Trophoblast cell (in vitro differentiated cells and primary cell): Measurements from ENCODE around the gene PARPBP.

Experiments
- DNase-seq, 2 donors: peaks; one replicate each; pipeline ENCODE4 v3.0.0-alpha.2; 2016
- H2AFZ ChIP-seq: 2 replicates; pipeline ENCODE4 v1.6.1; 2013; ENCODE audit warnings: low read length, moderate library complexity, mild to moderate bottlenecking; ENCODE audit not compliant: insufficient read depth, poor library complexity
- H2AK5ac ChIP-seq: 2 replicates; pipeline ENCODE4 v1.6.1; 2013; ENCODE audit warnings: mild to moderate bottlenecking, low read length
- H2BK120ac ChIP-seq: 2 replicates; pipeline ENCODE4 v1.6.1; 2013; ENCODE audit warnings: low read length, mild to moderate bottlenecking, moderate library complexity; ENCODE audit not compliant: insufficient read depth, poor library complexity
- H2BK12ac ChIP-seq: 2 replicates; pipeline ENCODE4 v1.6.1; 2013; ENCODE audit warnings: mild to moderate bottlenecking, low read length, moderate library complexity
- H2BK5ac ChIP-seq: 2 replicates; pipeline ENCODE4 v1.6.1; 2013; ENCODE audit warnings: low read length, low read depth, moderate library complexity, mild to moderate bottlenecking; ENCODE audit not compliant: poor library complexity
- H3K14ac ChIP-seq: 2 replicates; pipeline ENCODE4 v1.6.1; 2013; ENCODE audit warnings: mild to moderate bottlenecking, low read length
- H3K18ac ChIP-seq: 2 replicates; pipeline ENCODE4 v1.6.1; 2013; ENCODE audit warnings: mild to moderate bottlenecking, low read length
- H3K23ac ChIP-seq: 2 replicates; pipeline ENCODE4 v1.6.1; 2013; ENCODE audit warnings: low read length
- H3K27ac ChIP-seq: 2 replicates; pipeline ENCODE4 v1.5.1; 2013; ENCODE audit warnings: low read depth, mild to moderate bottlenecking, inconsistent platforms, low read length, moderate library complexity
- H3K27me3 ChIP-seq: 2 replicates; pipeline ENCODE4 v1.6.1; 2013; ENCODE audit warnings: inconsistent platforms, mild to moderate bottlenecking, low read length, moderate library complexity; ENCODE audit not compliant: insufficient read depth
- H3K36me3 ChIP-seq, 2 experiments: 1 replicate in 1 of 2; 2 replicates in 1 of 2; pipeline ENCODE4 v1.6.1; 2013; ENCODE audit warnings: low read length in 2 of 2, mild to moderate bottlenecking in 2 of 2, moderate library complexity in 1 of 2; ENCODE audit not compliant: insufficient read depth in 2 of 2, control insufficient read depth in 1 of 2
- H3K4ac ChIP-seq: 2 replicates; pipeline ENCODE4 v1.6.1; 2013; ENCODE audit warnings: low read depth, mild to moderate bottlenecking, low read length, moderate library complexity
- H3K4me1 ChIP-seq, 2 experiments: 1 replicate in 1 of 2; 2 replicates in 1 of 2; pipeline ENCODE4 v1.6.1; 2013; ENCODE audit warnings: low read length in 2 of 2, mild to moderate bottlenecking in 2 of 2, moderate library complexity in 1 of 2; ENCODE audit not compliant: insufficient read depth in 2 of 2, control insufficient read depth in 1 of 2
- H3K4me2 ChIP-seq: 2 replicates; pipeline ENCODE4 v1.6.1; 2013; ENCODE audit warnings: inconsistent platforms, mild to moderate bottlenecking, low read length, moderate library complexity
- H3K4me3 ChIP-seq: 2 replicates; pipeline ENCODE4 v1.5.1; 2013; ENCODE audit warnings: mild to moderate bottlenecking, low read depth, low read length, inconsistent platforms
- H3K79me1 ChIP-seq: one replicate; pipeline ENCODE4 v1.6.1; 2013; ENCODE audit warnings: low read length
- H3K79me2 ChIP-seq: 2 replicates; pipeline ENCODE4 v1.6.1; 2013; ENCODE audit warnings: low read length, mild to moderate bottlenecking; ENCODE audit not compliant: control insufficient read depth, insufficient read depth, poor library complexity
- H3K9ac ChIP-seq: 2 replicates; pipeline ENCODE4 v1.6.1; 2013; ENCODE audit warnings: mild to moderate bottlenecking, low read length
- H3K9me3 ChIP-seq: 2 replicates; pipeline ENCODE4 v1.6.1; 2013; ENCODE audit warnings: low read depth, mild to moderate bottlenecking, control low read depth, inconsistent platforms, low read length; ENCODE audit not compliant: insufficient read depth
- H4K12ac ChIP-seq: 2 replicates; pipeline ENCODE4 v1.6.1; 2013; ENCODE audit warnings: low read depth, mild to moderate bottlenecking, low read length, moderate library complexity
- H4K8ac ChIP-seq: 2 replicates; pipeline ENCODE4 v1.6.1; 2013; ENCODE audit warnings: low read depth, mild to moderate bottlenecking, low read length, moderate library complexity
- H4K91ac ChIP-seq: one replicate; pipeline ENCODE4 v1.6.1; 2013; ENCODE audit warnings: low read depth, mild to moderate bottlenecking, low read length, moderate library complexity
- WGBS: extraction: QIAGEN DNeasy Blood & Tissue Kit; methylation state at CpG from one replicate; pipeline ENCODE4 v1.1.7; 2013; ENCODE audit warnings: missing lambda C conversion rate; ENCODE audit not compliant: insufficient read length, insufficient coverage; ENCODE audit errors: extremely low coverage; 5-methylcytosine and 5-hydroxymethylcytosine counted together

Gene PARPBP

GRCh38 chr12:102197789-102198188, 77.8 kb downstream of the PARPBP start, which contains the start of gene PMCH:
Gene PMCH (minus strand): TSS chr12:102197833. CDS start chr12:102197770, 63 bp downstream.
- H3K4me3 ChIP-seq = no peak within 1 kb of the TSS
- no peaks in the 10 kb centered on the region for H3K27me3 ChIP-seq
- no peak within 1 kb of the TSS for H2BK120ac ChIP-seq
- no peak for DNase-seq
- no CpG with 5 or more reads among the region's 1 CpG for WGBS
- no peak within 1 kb of the TSS for H2BK5ac ChIP-seq
- no peaks in the 10 kb centered on the region for H3K79me2 ChIP-seq
- no peak within 1 kb of the TSS for H2BK12ac ChIP-seq
- H4K91ac ChIP-seq = no peak within 1 kb of the TSS
- H3K4me1 ChIP-seq = no peaks in the 10 kb centered on the region
- no peak within 1 kb of the TSS for H3K23ac ChIP-seq
- H3K14ac ChIP-seq = no peak within 1 kb of the TSS
- no peak within 1 kb of the TSS for H2AFZ ChIP-seq
- H4K12ac ChIP-seq = no peak within 1 kb of the TSS
- no peak within 1 kb of the TSS for H3K18ac ChIP-seq
- no peak within 1 kb of the TSS for H3K4me2 ChIP-seq
- H3K79me1 ChIP-seq = no peaks in the 10 kb centered on the region
- H4K8ac ChIP-seq = no peak within 1 kb of the TSS
- H3K9me3 ChIP-seq = no peaks in the 10 kb centered on the region
- H3K4ac ChIP-seq = no peak within 1 kb of the TSS
- no peak within 1 kb of the TSS for H3K9ac ChIP-seq
- no peak within 1 kb of the TSS for H2AK5ac ChIP-seq
- H3K27ac ChIP-seq = no peak within 1 kb of the TSS
- no peaks in the 10 kb centered on the region for H3K36me3 ChIP-seq

GRCh38 chr12:102201436-102202061, 81.6 kb downstream of the PARPBP start:
- peaks cover 2 to 3% of the 10 kb centered on the region in 2 experiments for H3K36me3 ChIP-seq
- H3K18ac ChIP-seq = no peak overlapping the region
- no peaks in the 10 kb centered on the region for H3K79me2 ChIP-seq
- H3K23ac ChIP-seq = no peak overlapping the region
- H4K12ac ChIP-seq = no peak overlapping the region
- H3K9me3 ChIP-seq = peaks cover 3% of the 10 kb centered on the region
- no peak overlapping the region for H2BK120ac ChIP-seq
- H3K27me3 ChIP-seq = no peaks in the 10 kb centered on the region
- WGBS = no CpG with 5 or more reads among the region's 3 CpGs
- H2BK12ac ChIP-seq = no peak overlapping the region
- no peak overlapping the region for H2BK5ac ChIP-seq
- H3K9ac ChIP-seq = no peak overlapping the region
- no peak overlapping the region for H4K91ac ChIP-seq
- no peaks in the 10 kb centered on the region for H3K79me1 ChIP-seq
- no peak overlapping the region for H2AFZ ChIP-seq
- DNase-seq = no peak
- no peak overlapping the region for H3K27ac ChIP-seq
- no peak overlapping the region for H3K4me3 ChIP-seq
- no peaks in the 10 kb centered on the region for H3K4me1 ChIP-seq
- H3K4ac ChIP-seq = no peak overlapping the region
- no peak overlapping the region for H2AK5ac ChIP-seq
- no peak overlapping the region for H3K14ac ChIP-seq
- no peak overlapping the region for H3K4me2 ChIP-seq
- H4K8ac ChIP-seq = no peak overlapping the region

DNA sequence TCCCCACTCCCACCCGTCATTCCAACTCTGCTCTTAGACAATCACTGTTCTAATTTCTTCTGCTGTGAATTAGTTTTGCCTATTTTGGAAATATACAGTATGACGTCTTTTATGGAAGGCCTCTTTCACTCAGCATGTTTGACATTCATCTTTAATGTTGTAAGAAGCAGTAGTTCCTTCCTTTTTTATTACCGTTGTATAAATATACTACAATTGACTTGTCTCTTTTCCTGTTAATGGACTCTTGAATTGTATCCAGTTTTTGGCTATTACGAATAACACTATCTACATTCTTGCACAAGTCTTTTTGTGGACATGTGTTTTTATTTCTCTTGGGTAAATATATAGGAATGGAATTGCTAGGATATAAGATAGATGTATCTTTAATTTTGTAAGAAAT, 82.6 kb downstream of the PARPBP start:
- no peak overlapping the region for H2BK120ac ChIP-seq
- WGBS = no CpG with 5 or more reads among the region's 4 CpGs
- peaks cover 3 to 5% of the 10 kb centered on the region in 2 experiments for H3K36me3 ChIP-seq
- H3K18ac ChIP-seq = no peak overlapping the region
- H2BK12ac ChIP-seq = no peak overlapping the region
- no peak overlapping the region for H3K4ac ChIP-seq
- H3K27ac ChIP-seq = no peak overlapping the region
- no peak overlapping the region for H3K14ac ChIP-seq
- no peaks in the 10 kb centered on the region for H3K79me2 ChIP-seq
- H4K8ac ChIP-seq = no peak overlapping the region
- no peaks in the 10 kb centered on the region for H3K27me3 ChIP-seq
- H2AFZ ChIP-seq = no peak overlapping the region
- no peak overlapping the region for H3K4me2 ChIP-seq
- H3K4me1 ChIP-seq = no peaks in the 10 kb centered on the region
- DNase-seq = no peak
- H3K4me3 ChIP-seq = no peak overlapping the region
- no peak overlapping the region for H2BK5ac ChIP-seq
- peaks cover 3% of the 10 kb centered on the region for H3K9me3 ChIP-seq
- H3K79me1 ChIP-seq = no peaks in the 10 kb centered on the region
- no peak overlapping the region for H4K12ac ChIP-seq
- H4K91ac ChIP-seq = no peak overlapping the region
- no peak overlapping the region for H3K9ac ChIP-seq
- no peak overlapping the region for H2AK5ac ChIP-seq
- no peak overlapping the region for H3K23ac ChIP-seq

GRCh38 chr12:102204025-102204424, 84.0 kb downstream of the PARPBP start:
- Histone ChIP-seq H2BK12ac (no peak overlapping the region), H3K79me2 (no peaks in the 10 kb centered on the region), H4K8ac (no peak overlapping the region), H2AFZ (no peak overlapping the region), H3K4me1 (no peaks in the 10 kb centered on the region), H3K4me2 (no peak overlapping the region), H3K27ac (no peak overlapping the region), H3K9me3 (peaks cover 3% of the 10 kb centered on the region), H3K18ac (no peak overlapping the region), H3K4ac (no peak overlapping the region), H4K12ac (no peak overlapping the region), H2BK120ac (no peak overlapping the region), H3K36me3 (peaks cover 3 to 5% of the 10 kb centered on the region in 2 experiments), H3K9ac (no peak overlapping the region), H3K14ac (no peak overlapping the region), H3K27me3 (no peaks in the 10 kb centered on the region), H3K23ac (no peak overlapping the region), H4K91ac (no peak overlapping the region), H2BK5ac (no peak overlapping the region), H3K4me3 (no peak overlapping the region), H3K79me1 (no peaks in the 10 kb centered on the region), H2AK5ac (no peak overlapping the region)
- no CpG with 5 or more reads among the region's 2 CpGs for WGBS
- no peak for DNase-seq
